GM18520 (cell line): ENCODE measurements around the gene TENT5C.

Experiments
- ATAC-seq: cut with Tn5 transposase; IDR thresholded peaks from one replicate; pipeline ENCODE4 v1.9.1; 2021; ENCODE audit not compliant: unreplicated experiment

The TENT5C gene

DNA sequence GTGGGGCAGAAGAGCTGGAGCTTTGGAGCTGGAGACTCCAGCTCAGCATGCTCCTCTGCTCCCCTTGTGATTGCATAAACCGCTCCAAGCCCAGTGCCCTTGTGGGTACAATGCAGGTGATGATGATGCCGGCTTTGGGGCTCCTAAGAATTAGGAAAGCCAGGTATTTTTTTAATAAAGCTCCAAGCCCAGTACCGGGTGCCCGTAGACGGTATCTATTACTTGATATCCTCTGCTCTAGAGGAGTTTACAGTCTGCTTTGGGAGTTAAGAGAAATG, 27.2 kb downstream of the TENT5C start:
- no peak for ATAC-seq

DNA sequence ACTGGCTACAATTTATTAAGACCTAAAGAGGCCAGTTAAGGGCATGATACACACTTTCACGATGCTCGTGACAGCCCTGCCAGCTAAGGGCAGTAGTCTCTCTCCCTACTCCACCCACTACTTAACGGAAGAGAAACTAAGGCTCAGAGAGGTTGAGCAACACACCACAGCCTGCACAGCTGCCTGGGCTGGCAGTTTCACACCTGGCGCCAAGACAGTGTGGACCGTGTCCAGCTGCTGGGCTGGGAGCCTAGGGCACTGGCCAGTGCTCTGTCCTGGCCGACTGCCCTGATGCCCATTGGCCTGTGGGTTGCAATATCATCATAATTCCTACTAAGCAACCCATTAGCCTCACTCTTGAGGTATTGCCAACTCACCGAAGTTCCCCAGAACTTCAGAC, 27.6 kb downstream of the TENT5C start:
- no peak for ATAC-seq

DNA sequence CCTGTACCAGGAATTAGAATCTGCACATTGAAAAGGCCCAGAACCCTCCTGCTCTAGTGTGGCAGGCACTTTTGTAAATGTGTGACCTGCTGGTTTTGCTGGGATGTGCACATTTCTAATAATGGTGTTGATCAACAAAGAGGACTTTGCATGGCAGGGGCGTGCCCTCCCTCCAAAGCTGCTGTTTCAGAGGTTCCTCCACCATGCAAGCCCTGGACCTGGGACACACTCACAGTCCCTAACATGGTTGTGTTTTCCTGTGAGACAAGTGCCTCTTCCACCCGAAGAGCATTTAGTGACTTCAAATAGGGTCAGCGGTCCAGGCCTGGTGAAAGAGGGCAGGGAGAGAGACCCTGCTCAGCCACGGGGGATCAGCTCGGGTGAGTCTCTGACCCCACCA, 28.1 kb downstream of the TENT5C start:
- no peak for ATAC-seq

DNA sequence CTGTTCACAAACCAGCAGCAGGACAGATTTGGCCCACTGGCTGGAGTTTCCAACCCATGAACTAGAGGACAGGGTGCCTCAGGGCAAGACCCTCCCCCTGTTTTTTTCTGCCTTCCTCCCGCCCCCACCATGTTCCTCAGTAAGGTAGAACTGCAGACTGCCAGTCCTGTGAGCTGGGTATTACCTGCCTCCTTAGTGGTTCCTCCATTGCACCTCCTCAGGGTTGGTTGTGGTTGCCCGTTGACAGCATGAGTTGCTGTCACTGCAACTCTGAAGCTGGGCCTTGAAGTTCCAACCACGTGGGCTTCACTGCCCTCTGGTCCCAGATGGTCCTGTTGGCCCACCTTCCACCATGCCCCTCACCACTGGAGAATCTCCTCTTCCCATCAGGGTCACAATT, 28.8 kb downstream of the TENT5C start:
- ATAC-seq, result no peak

DNA sequence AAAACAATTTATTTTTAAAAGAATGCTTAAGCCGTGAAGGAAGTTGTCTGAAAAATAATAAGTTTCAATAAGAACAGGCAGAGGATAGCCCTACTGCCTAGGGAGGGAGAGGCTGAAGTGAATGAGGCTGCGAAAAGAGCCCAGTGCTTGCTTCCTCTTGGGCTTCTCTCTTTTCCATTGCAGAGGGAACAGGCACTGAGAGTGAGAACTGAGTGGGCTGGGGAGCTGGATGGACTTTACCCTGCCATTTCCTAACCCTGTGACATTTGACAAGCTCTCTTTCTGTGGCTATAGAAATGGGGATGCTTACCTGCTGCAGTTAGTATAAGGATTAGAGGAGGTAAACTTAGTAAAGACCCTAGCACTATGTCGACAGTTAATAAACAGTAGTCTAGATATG, 30.0 kb downstream of the TENT5C start:
- ATAC-seq, result no peak

DNA sequence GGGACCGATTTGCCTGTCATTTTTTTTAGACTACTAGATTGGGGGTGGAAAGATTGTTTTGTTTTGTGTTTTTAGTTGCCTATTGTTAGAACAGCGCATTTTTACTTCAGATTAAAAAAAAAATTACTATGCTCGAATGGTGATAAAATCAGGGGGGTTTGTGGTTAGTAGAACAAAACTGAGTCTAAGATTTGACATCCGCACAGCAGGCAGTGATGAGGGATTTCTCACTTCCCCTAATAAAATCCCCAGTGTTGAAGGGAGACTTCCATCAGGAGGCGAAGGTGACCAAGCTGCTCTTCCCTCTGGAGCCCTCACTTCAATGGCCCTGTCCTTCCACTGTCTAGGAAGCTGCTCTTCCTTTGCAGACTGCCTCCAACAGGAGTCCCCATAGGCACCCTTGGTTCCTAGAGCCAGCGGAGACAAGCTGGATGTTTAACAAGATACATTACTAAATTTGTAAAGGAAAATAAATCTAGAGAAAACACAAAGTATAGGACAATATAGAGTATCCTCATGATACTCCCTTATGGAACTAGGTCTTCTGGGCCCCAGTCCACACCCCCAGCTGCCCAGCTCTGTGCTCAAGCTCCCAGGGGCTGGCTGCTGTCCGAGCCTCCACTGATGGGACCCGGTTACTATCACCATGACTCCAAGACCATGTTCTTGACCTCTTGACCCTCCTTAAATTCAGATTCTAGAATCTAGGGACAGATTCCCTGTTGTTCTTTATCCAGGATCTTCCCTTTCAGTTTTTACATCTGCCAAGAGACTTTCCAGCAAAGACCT, 31.0 kb downstream of the TENT5C start:
- no peak for ATAC-seq

DNA sequence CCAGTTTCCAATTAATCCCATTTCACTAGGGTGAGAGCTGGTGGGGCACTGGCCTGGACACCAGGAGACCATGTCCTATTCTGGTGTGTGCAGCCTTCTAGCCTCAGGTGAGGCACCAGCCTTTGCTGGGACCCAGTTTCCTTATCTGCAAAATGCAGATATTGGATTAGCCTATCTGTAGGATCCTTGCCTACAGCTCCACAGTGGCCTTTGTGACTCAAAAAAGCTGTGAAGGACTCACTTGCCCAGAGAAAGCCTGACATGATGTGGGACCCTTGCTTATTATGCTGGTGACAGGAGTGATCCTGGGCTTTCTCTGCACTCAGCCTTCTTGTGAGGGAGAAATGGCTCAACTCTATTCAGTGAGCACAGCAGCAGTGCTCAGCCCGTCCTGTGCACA, 32.3 kb downstream of the TENT5C start:
- ATAC-seq, result no peak

DNA sequence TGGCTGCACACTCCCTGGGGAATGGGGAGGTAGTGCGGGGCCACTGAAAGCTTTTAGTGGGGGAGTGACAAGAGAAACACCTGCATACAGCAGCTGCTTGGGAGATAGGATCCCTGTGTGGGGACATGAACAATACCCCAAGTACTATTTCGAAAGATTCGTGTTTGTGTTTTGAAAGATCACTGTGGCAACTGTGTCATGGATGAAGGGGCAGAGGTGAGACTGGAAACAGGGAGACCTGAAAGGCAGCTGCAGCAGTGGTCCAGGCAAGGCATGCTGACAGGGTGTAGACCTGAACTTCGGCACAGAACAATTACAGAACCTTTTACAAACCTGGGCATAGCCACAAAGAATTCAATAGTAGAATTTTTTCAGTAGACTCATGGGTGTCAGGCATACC, 32.9 kb downstream of the TENT5C start:
- ATAC-seq, result no peak

DNA sequence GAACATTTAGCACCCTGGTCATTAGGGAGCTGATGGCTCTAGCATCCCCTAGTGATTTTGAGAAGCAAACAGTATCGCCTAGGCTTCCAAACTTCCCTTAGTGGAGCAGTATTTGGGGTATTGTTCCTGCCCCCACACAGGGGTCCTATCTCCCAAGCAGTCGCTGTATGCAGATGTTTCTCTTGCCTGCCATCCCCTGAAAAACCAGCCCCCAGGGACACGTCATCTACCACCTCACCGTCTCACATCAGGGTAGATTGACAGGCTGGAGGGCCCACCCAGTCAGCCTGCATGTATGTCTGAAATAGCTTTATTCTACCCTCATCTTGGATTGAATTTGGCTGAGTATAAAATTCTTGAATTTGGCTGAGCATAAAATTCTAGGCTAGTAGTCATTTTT, 33.9 kb downstream of the TENT5C start:
- no peak for ATAC-seq

DNA sequence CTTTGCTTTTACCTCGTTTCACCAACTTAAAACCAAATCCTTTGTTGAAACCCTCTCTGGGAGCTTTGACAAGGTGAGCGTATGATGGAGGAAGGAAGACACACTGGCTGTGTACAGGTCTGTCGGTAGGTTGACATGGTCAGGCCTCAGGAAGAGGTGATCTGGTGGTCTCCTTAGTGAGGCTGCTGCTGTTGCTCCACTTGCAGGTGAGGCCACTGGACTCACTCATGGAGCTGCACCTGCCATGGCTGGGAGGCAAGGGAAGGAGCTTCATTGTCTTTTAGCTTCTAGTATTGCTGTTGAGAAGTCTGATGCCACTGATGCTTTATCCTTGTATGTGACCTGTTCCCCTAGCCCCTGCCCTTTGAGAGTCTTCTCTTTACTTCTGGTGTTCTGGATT, 35.7 kb downstream of the TENT5C start:
- ATAC-seq, result no peak

DNA sequence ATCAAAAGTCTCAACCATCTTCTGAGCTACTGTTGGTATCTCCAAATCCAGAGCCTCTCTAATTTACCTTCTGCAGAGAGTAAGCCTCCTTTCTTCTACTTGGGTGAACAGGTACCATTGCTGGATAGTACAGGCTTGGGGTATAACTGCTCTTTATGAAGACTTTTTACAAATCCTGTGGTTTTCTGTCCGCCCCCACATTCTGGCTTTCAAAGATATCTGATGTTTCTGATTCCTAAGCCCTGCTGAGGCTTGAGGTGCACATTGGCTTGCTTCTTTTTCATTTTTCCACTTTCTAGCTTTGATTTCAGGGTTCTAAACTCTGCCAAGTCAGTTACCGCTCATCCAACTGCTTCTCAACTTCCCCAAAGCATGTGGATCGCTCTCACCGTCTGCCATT, 37.1 kb downstream of the TENT5C start:
- no peak for ATAC-seq

DNA sequence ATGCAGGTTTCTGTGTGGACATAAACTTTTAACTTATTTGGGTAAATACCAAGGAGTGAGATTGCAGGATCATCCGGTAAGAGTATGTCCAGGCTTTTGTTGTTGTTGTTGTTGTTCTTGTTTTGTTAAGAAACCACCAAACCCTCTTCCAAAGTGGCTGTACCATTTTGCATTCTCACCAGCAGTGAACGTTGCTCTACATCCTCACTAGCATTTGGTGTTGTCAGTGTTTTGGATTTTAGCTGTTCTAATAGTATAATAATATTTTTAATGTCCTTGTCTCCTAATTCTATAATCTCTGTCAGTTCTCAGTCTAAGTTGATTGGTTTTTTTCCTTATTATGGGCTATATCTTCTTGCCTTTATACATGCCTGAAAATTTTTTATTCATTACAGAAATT, 37.8 kb downstream of the TENT5C start:
- no peak for ATAC-seq

DNA sequence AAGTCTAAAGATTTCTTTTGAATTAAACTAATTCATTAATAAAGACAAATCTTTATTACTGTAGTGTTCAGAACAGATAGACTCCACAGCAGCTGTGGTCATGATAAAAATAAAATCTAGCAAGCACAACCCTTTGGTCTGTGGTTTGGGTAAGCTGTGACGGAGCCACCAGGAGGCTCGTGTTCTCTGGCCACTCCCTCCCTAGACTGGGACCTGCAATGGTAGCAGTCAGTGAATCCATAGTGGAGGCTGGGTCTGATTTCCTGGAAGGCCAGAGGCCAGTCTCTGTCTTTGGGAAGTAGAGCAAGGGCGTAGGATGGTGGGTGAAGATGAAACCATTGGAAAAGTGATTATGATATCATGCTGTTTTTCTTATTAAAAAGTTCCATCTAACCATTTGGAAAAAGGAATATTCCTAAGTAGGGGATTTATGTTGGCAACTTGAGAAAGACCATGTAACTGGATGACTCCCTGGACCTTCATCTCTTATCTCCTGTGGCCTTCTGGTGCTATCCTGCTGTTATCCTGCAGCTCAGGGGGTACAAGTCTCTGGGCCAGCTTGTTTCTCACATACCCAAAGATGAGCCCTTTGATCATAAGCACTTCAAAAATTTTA, 39.0 kb downstream of the TENT5C start:
- ATAC-seq, result peak; percentile 78

DNA sequence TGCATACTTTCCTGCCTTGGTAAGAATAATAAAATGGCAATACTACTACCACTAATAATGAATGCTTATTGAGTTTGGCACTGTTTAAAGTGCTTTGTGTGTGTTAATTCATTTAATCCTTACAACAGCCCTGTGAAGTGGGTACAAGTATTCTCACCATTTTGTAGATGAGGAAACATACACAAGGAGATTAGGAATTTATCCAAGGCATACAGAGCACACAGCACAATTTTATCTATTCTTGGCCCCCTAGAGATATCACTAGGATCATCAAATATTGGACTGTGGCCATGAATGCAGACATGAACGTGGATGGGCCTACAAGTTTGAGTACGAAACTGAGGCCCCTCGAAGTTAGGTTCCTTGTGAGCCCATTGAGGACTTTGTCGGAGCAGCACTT, 39.5 kb downstream of the TENT5C start:
- ATAC-seq, result no peak

DNA sequence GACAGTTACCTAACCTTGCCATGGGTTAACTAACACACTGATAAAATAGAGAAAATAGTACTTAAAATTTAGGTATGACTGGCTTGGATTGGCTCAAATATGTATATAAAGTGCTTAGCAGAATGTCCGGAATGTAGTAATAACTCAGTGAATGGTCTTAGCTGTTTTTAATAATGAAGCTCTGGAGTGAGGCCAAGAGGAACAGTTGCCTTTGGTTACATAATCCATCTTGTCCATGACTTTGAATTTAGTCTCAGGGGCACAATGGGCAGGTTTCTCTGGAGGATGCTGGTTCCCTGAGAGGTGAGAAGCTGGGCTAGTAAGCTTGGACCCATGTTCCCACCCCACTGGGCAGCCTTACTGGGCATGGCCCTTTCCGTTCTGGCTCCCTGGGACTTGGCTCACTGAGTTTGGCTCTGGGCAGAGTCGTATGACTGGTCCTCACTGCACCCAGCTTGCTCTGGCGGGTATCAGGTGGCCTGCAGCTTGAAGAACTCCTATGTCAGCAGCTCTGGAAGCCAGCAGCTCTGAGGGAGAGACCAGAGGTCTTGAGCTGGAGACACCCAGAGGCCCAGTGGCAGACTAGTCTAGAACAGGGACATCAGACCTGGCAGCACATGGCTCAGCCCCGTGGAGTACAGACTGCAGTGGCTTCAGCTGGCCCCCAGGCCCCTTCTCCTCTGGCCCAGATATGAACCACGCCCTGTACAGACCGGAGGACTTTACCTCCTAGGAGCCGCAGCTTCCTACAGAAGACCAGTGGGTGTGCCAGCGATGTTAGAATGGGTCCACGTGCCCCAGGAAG, 40.4 kb downstream of the TENT5C start:
- ATAC-seq, result no peak

DNA sequence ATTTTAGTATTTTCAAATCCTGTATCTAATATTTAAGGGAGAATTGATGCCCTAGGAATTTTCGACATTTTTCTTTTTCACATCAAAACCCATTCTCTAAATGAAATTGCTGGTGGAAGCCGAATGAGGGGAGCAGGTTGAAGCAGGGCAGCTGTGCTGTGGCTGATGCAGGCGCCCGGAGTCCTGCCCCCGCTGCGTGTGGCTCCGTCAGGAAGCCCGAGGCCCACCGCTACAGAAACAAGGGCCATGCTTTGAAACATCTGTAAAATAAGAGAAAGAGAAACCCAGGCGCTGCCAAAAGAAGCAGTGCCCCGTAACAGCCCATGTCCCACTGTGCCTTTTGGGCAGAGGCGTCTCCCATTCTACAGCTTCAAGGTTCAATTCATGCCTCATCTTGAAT, 41.1 kb downstream of the TENT5C start:
- no peak for ATAC-seq

DNA sequence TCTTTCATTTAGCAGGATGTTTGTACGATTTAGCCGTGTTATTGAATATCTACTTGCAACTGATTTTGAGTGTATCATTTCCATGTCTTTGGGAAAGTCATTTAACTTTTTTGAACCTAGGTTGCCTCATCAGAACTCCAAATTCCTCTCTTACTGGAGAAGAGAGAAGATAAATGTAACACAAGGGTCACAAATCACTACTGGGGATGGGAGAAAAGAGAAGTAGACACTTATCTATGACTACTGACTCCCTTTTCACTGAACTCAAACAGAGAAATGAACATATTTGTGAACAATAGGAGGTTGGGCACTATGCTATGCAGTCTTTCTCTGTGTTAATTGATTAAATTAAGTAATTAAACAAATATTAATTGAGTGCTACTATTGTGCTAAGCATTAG, 42.2 kb downstream of the TENT5C start:
- no peak for ATAC-seq

DNA sequence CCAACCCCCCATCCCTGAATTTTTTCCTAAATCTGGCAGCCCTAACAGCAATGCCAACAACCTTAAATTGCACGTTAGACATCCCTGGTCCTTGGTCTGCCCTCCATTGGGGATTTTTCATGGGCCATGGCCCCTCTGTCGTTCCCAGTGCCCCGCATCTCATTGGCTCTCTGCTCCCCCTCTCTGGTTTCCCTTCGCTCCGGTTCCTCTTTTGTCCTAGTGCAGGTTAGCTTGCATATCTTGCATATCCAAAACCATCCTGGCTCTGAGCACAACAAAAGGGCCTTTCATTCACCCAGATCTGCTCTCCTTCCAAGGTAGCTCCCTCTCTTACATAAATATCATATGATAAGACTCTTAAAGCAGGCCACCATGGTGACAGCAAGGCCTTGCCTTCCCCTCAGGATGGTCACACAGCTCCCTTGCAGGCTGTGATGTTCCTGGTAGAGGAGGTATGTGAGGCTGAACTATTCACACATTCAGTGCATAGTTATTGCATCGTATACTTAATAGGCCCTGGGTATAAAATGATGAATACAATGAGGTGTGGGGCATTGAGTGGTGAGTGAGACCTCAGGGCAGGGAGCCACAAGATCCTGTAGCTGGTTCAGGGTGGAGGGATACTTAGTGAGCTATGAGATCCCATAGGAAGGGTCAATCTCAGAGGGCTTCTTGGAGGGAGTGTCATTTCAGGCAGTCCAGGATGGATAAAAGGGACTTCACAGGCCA, 45.2 kb downstream of the TENT5C start:
- ATAC-seq, result no peak

DNA sequence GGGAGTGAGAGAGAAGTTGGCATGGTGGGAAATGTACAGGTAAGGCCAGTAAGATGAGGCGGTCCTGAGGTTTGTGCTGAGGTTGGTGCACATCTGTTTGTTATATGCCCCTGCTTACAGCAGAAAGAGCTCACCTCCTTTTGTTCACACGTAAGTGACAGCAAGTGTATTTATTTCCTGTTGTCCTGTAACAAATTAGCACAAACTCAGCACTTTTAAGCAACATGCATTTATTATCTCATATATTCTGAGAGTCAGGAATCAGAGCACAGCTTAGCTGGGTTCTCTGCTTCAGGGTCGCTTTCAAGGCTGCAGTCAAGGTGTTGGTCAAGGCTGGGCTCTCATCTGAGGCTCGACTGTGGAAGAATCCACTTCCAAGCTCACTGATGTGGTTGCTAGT, 45.8 kb downstream of the TENT5C start:
- ATAC-seq, result no peak

DNA sequence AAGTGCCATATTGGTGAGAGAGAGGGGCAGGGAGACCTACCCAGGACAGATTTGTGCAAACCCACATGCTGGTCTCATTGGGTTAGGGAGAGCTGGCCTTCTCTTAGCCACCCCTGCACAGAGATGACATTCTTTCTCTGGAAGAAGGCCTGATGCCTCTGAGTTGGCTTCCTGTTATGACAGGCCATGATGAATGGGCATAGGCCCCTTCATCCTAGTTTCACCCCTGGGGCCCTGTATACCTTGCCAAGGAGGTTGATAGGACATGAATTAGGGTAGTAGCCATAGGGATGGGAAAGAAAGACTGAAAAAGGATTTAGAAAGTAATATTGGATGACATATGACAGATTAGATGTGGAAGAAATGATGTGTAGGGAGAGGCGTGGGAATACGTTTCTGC, 46.6 kb downstream of the TENT5C start:
- ATAC-seq, result no peak

DNA sequence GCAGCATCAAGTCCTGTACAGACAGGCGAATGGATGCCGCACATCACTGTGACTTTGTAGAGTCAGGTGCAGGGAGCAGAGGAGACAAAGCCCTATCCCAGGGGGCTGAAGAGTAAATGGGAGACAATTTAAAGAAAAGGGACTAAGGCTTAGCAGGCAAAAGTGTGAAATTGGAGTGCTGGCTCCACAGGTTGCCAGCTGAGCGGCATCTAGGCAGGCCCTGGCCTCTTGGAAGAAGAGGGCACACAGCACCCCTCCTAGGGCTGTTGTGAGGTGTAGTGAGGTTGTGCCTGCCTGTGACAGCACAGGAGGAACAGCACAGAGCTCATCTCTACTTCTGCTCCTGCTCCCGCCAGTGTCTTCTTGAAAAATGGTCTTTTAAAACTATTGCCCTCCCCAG, 47.3 kb downstream of the TENT5C start:
- no peak for ATAC-seq
